Right hindlimb (tissue), 1 donor: Measurements from ENCODE around the gene CHRNA10.

Experiments
- DNase-seq: peaks from one replicate; pipeline ENCODE4 v3.0.0-alpha.2; 2018

Gene CHRNA10

DNA sequence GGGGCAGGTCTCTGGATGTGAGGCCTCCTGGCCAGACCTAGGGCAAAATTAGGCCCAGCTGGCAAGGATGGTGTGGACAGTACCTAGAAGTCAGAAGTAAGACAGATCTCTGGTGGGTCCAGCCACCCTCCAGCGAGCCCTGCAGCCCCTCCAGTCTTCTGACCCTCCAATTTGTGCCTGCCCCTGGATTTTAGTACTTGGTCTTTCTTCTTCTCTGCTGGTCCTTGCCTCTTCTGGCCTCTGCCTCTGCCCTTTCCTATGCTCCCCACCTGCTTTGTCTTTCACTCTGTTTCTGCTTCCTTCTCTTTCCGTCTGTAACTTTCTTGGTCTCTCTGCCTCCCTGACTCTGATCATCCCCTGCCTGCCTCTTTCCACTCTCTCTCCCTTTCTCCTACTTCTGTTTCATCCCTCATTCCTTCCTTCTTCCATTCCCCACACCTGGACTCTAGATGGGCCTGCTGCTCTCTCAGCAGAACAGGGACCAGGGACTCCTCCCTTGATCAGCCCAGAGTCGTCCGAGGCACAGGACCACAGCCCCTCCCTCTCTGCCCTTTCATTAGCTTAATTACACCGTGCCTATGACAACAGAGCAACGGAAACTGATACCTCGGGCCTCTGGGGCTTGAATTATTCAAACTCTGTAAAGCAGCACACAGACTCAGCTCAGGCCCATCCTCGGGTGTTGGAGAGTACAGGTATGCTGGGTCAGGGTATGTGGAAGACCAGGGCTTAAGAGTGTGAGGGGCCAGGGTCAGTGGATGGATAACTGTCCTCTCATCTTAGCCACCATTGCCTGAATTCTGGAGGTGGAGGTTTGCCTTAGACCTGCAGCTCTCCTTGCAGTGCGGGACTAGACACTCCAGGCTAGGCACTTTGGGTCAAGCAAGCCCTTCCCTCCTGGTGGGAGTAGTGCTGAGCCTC, at the start of gene CHRNA10:
CHRNA10 (minus strand) TSS at position 51 of the 921 bp plus-strand sequence. CDS start 72 bp downstream, outside the sequence.
- no peak for DNase-seq

DNA sequence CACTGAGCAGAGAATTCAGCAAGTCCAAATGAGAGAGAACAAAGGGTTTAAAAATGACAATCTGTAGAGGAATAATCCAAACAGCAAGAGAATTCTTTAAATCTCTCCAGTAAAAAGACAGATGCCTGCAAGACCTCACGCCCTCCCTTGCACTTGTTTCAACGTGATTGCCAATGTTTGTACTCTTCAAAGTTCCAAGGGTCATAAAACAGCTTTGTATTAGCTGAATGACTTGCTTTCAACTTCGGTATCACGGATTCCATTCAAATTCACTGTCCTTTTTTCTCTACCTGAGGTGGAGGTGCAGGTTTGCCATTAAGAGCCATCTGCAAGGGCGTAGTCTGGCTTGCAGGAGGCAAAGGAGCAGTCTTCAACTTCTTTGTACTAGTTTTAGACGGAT, 41.1 kb upstream of the CHRNA10 start:
- no peak for DNase-seq

GRCh38 chr11:3710485-3711259, 39.5 kb upstream of the CHRNA10 start:
- DNase-seq = no peak

DNA sequence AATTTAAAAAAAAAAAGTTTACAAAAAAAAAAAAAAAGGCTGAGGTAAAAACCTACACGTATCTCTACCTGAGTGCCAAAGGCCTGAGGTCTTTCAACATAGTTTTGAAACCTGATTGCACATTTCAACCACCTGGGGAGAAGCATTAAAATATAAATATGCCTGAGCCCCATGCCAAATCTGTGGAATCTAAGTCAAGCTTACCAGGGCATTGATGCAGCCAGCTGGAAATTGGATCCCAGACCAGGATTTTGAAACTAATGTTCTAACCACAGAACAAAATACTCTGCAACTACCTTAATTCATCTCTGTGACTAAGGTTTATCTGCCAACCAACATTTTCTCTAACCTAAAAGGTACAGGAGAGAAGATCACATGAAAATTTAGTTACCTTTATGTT, 38.8 kb upstream of the CHRNA10 start:
- no peak for DNase-seq

- DNase-seq = no peak
These were observed 36.0 kb upstream of the CHRNA10 start for GRCh38 chr11:3707176-3707575.

- DNase-seq = no peak
These were observed 32.2 kb upstream of the CHRNA10 start for GRCh38 chr11:3703383-3703782.

DNA sequence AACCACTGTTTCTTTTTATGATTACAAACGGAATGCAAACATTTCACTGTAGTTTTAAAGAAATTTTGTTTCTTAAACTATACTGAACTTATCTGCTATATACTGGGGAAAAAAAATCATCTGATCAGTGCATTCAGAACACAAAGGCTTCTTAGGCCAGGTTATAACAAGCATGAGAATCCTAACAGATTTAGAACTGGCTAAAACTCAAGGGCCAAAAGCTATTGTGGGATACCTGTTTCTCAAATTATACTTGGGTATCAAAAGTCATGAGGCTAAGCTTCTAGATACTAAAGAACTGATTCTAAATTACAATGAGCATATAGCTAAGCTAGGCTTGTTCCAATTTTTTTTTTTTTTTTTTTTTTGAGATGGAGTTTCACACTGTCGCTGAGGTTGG, 29.7 kb upstream of the CHRNA10 start:
- DNase-seq = no peak

GRCh38 chr11:3700410-3700809, 29.2 kb upstream of the CHRNA10 start:
- no peak for DNase-seq

GRCh38 chr11:3686751-3687150, 15.6 kb upstream of the CHRNA10 start:
- no peak for DNase-seq

DNA sequence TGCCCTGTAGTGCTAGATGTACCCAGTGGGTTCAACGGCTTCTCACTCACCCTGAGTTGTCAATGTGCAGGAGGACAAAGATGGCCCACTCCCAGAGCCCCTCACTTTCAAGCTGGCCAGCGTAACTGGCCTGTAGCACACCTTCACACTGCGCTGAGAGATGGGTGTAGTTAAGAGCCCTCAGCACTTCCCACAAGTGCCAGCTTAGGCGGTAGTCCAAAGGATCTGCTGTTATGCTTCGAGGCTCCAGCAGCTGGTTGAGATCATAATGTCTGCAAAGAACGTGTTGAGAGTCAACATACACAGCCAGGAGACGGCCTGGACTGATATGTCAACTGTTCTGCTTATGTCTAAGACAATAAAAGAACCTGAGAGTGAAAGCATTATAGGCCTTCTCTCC, 14.7 kb upstream of the CHRNA10 start:
- no peak for DNase-seq

DNA sequence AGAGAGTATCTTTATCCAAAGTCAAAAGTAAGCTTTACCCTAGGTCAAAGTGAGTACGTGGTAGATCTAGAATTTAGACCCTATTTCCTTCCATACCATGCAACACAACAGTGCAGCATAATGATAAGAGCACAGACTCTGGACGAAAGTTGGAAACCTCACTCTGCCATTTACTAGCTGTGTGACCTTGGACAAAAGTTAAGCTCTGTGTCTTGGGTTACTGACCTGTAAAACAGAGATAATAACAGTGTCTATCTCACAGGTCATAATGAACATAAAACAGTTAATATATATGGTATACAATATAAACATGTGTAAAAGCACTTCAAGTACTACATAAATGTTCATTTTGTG, 13.6 kb upstream of the CHRNA10 start:
- DNase-seq = no peak

- no peak for DNase-seq
These were observed 13.1 kb upstream of the CHRNA10 start for GRCh38 chr11:3684129-3684818.

DNA sequence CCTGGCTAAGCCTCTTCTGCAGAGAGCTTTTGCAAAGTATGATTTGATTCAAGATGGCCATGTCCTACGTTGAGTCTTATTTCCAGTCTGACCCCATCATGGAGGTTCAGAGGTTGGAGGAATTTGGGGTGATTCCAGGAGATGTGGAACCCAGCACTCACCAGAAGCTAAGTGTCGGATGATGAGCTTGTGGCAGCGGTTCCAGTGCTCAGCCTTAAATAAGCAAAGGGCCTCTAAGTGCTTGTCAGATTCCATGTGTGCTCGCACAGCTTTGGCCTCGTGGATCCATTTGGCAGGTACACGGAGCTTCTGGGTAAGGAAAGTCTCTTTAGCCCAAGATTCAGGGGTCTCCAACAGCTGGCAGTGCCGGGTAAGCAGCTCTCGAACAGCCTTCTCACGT, 11.9 kb upstream of the CHRNA10 start:
- DNase-seq = no peak

GRCh38 chr11:3679077-3679476, 7.9 kb upstream of the CHRNA10 start:
- DNase-seq = no peak

GRCh38 chr11:3675971-3676370, 4.8 kb upstream of the CHRNA10 start:
- DNase-seq = no peak

- DNase-seq = no peak
These were observed 3.0 kb upstream of the CHRNA10 start for GRCh38 chr11:3674189-3674588.

GRCh38 chr11:3669742-3670183, 1.4 kb downstream of the CHRNA10 start:
- no peak for DNase-seq

GRCh38 chr11:3669128-3669527, 2.1 kb downstream of the CHRNA10 start:
- DNase-seq = no peak

DNA sequence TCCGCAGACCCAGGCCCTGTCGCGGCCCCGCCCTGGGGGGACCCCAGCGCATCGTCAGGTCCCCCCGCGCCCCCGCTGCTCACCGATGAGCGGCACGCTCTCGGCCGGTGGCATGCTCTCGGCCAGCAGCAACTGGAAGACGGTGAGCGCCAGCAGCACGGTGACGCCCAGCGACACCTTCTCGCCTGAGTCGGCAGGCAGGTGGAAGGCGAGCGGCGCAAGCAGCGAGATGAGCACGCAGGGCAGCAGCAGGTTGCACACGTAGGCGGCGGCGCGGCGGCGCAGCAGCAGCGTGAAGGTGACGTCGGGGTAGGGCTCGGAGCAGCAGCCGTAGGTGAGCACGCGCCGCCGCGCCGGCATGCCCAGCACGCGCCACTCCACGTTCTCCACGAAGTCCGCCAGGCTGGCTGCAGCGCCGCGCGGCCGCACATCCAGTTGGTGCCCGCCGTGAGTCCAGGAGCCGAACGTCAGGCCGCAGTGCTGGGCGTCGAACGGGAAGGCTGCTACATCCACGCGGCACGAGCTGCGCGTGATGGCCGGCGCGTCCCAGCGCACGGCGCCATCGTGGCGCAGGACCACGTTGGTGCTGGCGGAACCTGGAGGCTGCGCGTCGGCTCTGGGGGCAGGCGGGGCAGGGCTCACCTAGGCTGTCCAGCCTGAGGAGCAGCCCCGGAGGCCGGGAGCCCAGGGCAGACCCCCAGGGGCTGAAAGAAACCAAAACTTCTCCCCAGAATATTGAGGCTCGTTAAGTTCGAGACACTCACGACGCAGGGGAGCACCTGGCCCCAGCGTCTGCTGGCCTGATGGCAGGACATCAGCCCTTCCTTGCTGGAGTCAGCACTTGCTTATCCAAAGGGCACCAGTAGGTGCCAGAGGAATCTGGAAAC, 3.8 kb downstream of the CHRNA10 start:
- DNase-seq = no peak

- DNase-seq = no peak
These were observed 5.1 kb downstream of the CHRNA10 start for GRCh38 chr11:3666023-3666530.

DNA sequence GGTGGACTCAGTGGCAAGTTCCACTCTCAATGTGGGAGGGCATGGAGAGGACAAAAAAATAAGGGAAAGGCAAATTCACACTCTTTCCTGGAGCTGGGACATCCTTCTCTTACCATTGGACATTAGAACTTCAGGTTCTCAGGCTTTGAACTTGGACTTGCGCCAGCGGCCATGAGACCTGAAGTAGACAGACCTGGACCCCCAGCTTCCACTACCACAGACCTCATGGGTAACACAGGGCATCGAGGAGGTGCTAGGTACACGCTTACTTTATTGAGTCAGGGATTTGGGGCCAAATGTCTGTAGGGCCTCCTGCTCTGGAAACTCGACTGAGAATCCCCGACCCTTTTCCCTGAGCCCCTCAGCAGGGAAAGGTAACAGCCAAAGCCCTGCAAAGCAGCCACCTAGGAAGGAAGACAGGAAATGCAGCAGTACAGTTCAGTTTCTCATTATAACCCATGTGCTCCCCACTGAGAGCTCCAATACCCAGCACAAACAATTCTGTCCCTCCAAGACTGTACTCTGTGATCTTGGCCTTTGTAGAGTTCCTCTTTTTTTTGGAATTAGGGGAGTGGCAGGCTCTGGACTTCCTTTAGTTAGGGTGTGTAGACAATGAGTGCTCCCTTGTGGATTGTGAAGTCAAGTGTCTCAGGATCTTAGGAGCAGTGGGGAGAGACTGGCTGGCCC, 5.7 kb downstream of the CHRNA10 start:
- no peak for DNase-seq
